Left lung (tissue), 10 donors: Measurements from ENCODE around the gene WSCD2. TPM values are rescaled to one million over a fixed set of nuclear protein-coding genes. Genes with fewer than 3 reads are reported as not detected.
"Not testable (repeated sequence)": the region's sequence is repeated elsewhere in the genome, so short reads cannot be mapped to it uniquely, and the experiment has no call there.

Experiments used
- ATAC-seq: fragments of 200-7000 bp; cut with Tn5 transposase; one replicate; pipeline ENCODE4 v1.9.1; 2020; ENCODE audit warnings: moderate library complexity
- DNase-seq, 4 donors: peaks; one replicate each; pipeline ENCODE4 v3.0.0-alpha.2; 2013 to 2020
- H3K27ac ChIP-seq, 2 donors: fragments of 200-600 bp; sonication (generic) in 1 of 2; one replicate each; pipeline versions ENCODE4 v1.5.0 to v1.8.0; 2020 to 2021
- H3K27me3 ChIP-seq, 2 donors: fragments of 200-600 bp; sonication (generic) in 1 of 2; one replicate each; pipeline versions ENCODE4 v1.5.0 to v1.8.0; 2020 to 2021
- H3K36me3 ChIP-seq, 2 donors: fragments of 200-600 bp; sonication (generic) in 1 of 2; one replicate each; pipeline versions ENCODE4 v1.5.0 to v1.8.0; 2020 to 2021
- H3K4me1 ChIP-seq, 2 donors: fragments of 200-600 bp; one replicate each; pipeline ENCODE4 v1.8.0; 2021
- H3K4me3 ChIP-seq, 2 donors: fragments of 200-600 bp; sonication (generic) in 1 of 2; one replicate each; pipeline versions ENCODE4 v1.5.0 to v1.8.0; 2020 to 2021; ENCODE audit warnings: mild to moderate bottlenecking in 1 of 2
- H3K9me3 ChIP-seq, 2 donors: fragments of 200-600 bp; sonication (generic) in 1 of 2; one replicate each; pipeline versions ENCODE4 v1.5.0 to v1.8.0; 2020 to 2021
- intact Hi-C, 2 donors: fragments of 100-400 bp; cut with DNase I; formaldehyde crosslinking; loops; one replicate each; pipeline versions ENCODE4 v1.11.2 to v1.14.2; 2022
- polyA plus RNA-seq, 6 donors: library from polyadenylated mRNA; unstranded; fragments of 120-200 nt; gene quantifications; one replicate each; pipeline ENCODE4 v1.2.1, GENCODE V29; 2013; ENCODE audit not compliant: insufficient read length in 6 of 6
- total RNA-seq, 2 donors: library from RNA; stranded (reverse); fragmentation: NEBNext Ultra II Directional; extraction: Animal tissue kit (Norgen Biotek cat#: 25700); gene quantifications; one replicate each; pipeline ENCODE4 v1.2.1, GENCODE V29; 2021
- TF ChIP-seq, protein P1 (sequence below), 2 donors: fragments of 200-600 bp; sonication (generic) in 1 of 2; IDR thresholded peaks; one replicate each; pipeline versions ENCODE4 v1.5.0 to v1.8.0; 2021; ENCODE audit warnings: antibody characterized with exemption in 2 of 2
- donor health status: DM: no; HTN: yes; CAD: no.
- donor health status: DM: no; HTN: no; CAD: no.

WSCD2 gene
- total and polyA plus RNA-seq, 8 donors: 0.29 to 1.3 (median 0.47) TPM

DNA sequence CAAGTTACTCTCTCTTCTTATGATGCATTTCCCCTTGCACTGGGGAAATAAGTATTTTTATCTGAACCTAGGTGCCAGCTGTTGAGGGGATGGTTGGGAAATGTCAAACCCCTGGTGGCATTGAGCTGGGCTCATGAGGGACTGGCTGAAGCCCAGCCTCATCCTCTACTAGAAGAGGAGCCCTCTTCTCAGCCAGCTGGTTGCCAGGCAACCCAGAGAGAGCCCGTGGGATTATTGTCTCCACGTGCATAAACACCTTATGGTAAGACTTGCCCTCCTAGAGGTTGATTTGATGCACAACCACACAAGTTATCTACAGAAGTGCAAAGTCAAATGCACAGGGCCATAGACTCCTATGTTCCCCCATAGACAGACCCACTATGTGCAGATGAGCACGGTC lies 89.8 kb downstream of the WSCD2 start:
- TF ChIP-seq, protein P1, sequence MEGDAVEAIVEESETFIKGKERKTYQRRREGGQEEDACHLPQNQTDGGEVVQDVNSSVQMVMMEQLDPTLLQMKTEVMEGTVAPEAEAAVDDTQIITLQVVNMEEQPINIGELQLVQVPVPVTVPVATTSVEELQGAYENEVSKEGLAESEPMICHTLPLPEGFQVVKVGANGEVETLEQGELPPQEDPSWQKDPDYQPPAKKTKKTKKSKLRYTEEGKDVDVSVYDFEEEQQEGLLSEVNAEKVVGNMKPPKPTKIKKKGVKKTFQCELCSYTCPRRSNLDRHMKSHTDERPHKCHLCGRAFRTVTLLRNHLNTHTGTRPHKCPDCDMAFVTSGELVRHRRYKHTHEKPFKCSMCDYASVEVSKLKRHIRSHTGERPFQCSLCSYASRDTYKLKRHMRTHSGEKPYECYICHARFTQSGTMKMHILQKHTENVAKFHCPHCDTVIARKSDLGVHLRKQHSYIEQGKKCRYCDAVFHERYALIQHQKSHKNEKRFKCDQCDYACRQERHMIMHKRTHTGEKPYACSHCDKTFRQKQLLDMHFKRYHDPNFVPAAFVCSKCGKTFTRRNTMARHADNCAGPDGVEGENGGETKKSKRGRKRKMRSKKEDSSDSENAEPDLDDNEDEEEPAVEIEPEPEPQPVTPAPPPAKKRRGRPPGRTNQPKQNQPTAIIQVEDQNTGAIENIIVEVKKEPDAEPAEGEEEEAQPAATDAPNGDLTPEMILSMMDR (IDR thresholded peaks at IDR 0.05): no peak
- DNase-seq (no peak), ATAC-seq (no peak)
- Histone ChIP-seq H3K4me3 (no peak overlapping the region), H3K27me3 (peaks cover 0 to 18% of the 10 kb centered on the region in 2 donors), H3K9me3 (no peaks in the 10 kb centered on the region), H3K27ac (no peak overlapping the region), H3K4me1 (no peaks in the 10 kb centered on the region), H3K36me3 (no peaks in the 10 kb centered on the region)
- intact Hi-C loops: no loop called here

DNA sequence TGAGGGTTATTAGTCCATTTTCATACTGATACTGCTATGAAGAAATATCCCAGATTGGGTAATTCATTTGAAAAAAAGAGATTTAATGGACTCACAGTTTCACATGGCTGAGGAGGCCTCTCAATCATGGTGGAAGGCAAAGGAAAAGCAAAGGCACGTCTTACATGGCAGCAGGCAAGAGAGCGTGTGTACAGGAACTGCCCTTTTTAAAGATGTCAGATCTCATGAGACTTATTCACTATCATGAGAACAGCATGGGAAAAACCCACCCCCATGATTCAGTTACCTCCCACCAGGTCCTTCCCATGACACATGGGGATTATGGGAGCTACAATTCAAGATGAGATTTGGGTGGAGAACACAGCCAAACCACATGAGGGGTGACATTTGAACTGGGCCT lies 96.0 kb downstream of the WSCD2 start:
- intact Hi-C loops, H3K4me3 ChIP-seq, H3K4me1 ChIP-seq, H3K27me3 ChIP-seq, H3K36me3 ChIP-seq, H3K9me3 ChIP-seq, ATAC-seq, H3K27ac ChIP-seq, DNase-seq: not testable (repeated sequence)

DNA sequence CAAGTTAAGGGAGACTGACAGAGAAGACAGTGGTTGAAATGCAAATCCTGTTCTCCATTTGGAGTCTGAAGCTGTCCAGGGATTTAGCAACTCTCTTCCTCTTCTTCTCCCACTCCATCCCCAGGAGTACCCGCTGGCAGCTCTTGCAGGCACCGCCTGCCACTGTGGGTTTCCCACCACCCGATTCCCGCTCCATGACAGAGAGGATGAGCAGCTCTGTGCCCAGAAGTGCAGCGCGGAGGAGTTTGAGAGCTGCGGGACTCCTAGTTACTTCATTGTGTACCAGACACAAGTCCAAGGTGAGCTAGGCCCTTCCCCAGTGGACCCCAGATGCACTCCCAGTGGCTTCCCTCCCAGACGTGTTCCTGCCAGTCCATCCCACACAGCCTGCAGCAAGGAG lies 97.8 kb downstream of the WSCD2 start:
- Histone ChIP-seq H3K9me3 (no peaks in the 10 kb centered on the region), H3K36me3 (no peaks in the 10 kb centered on the region), H3K27me3 (peaks cover 0 to 9% of the 10 kb centered on the region in 2 donors), H3K4me1 (no peaks in the 10 kb centered on the region), H3K27ac (no peak overlapping the region), H3K4me3 (no peak overlapping the region)
- intact Hi-C loops: no loop called here
- TF ChIP-seq, protein P1 (IDR thresholded peaks at IDR 0.05): no peak
- DNase-seq: no peak
- no peak for ATAC-seq

DNA sequence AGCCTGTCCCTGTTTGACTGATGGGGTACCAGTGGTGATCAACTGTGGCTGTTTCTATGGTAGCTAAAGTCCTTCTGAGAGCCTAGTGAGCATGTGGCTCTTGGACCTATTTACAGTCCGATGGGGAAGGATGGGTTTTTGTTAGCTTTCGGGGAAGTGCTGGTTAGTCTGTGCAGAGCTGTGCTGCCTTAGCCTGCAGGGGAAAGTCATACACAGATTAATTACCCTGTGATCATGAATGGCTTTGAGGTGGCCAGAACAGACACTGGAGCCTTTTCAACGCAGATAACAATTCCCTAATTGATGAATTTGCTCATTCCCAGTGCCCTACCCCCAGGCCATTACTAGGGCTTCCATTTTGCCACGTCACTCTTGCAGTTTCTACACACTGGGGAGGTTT lies 99.7 kb downstream of the WSCD2 start:
- intact Hi-C loops: no loop called here
- ATAC-seq (no peak), DNase-seq (no peak)
- TF ChIP-seq, protein P1 (IDR thresholded peaks at IDR 0.05): no peak
- H3K27ac ChIP-seq: no peak overlapping the region
- H3K4me1 ChIP-seq: no peaks in the 10 kb centered on the region
- no peaks in the 10 kb centered on the region for H3K36me3 ChIP-seq
- H3K9me3 ChIP-seq: no peaks in the 10 kb centered on the region
- H3K27me3 ChIP-seq: peaks cover 0 to 9% of the 10 kb centered on the region in 2 donors
- no peak overlapping the region for H3K4me3 ChIP-seq

DNA sequence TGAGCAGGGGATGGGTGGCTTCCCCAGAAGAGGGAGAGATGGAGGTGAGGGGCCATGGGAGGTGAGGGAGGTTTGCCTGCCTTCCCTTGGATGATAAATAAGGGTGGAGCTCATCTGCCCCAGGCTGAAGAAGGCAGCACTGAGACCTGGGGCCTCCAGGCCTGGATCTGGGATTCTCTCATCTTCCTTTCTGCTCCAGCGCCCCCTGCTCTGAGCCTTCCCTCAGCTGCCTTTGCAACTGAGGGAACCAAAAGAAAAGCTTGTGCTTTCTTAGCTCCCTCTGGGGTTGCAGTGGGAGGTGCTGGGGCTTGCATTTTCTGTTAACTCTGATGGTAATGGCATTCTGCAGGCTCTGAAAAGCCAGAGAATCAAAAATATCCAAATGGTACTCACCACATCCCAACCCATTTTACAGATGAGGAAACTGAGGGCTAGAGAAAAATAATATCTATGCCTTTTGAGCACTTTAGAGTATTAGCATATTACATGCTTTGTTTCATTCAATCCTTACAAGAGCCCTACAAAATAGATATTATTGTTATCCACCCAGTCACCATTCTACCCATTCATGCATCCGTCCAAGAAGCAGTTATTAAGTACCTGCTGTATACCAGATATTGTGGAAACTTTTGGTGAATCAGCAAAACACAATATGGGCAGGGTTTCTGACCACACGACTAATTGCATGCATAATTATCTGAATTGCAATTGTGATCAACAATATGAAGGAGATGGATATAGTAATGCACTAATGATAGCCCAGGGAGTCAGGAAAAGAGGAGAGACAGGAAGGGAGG lies 102.2 kb downstream of the WSCD2 start:
- no peak for ATAC-seq
- intact Hi-C loops: no loop called here
- Histone ChIP-seq H3K4me1 (no peaks in the 10 kb centered on the region), H3K9me3 (no peaks in the 10 kb centered on the region), H3K27me3 (peaks cover 0 to 15% of the 10 kb centered on the region in 2 donors), H3K4me3 (no peak overlapping the region), H3K27ac (no peak overlapping the region), H3K36me3 (no peaks in the 10 kb centered on the region)
- DNase-seq: no peak
- TF ChIP-seq, protein P1 (IDR thresholded peaks at IDR 0.05): no peak
